NCI-H1694 treated with DMSO at 0.1 percent for 48 hours (cell line): ENCODE data around the gene AVEN.
"Not testable (repeated sequence)": the region's sequence is repeated elsewhere in the genome, so short reads cannot be mapped to it uniquely, and the experiment has no call there.

ENCODE experiments used
- DNase-seq: peaks from one replicate; lab custom pipeline; 2025; lab: John Stamatoyannopoulos, UW

AVEN gene

GRCh38 chr15:33846862-33847261 is 192.1 kb downstream of the AVEN start:
- no peak for DNase-seq

- DNase-seq: no peak
Measured at GRCh38 chr15:33846142-33846541, 192.9 kb downstream of the AVEN start.

- no peak for DNase-seq
Measured at GRCh38 chr15:33844597-33844996, 194.4 kb downstream of the AVEN start.

GRCh38 chr15:33844186-33844585 is 194.8 kb downstream of the AVEN start:
- DNase-seq: no peak

- DNase-seq: no peak
Measured at GRCh38 chr15:33840615-33841014, 198.4 kb downstream of the AVEN start.

GRCh38 chr15:33839540-33839939 is 199.5 kb downstream of the AVEN start:
- DNase-seq: no peak

GRCh38 chr15:33837294-33837693 is 201.7 kb downstream of the AVEN start:
- no peak for DNase-seq

- no peak for DNase-seq
Measured at GRCh38 chr15:33834892-33835743, 203.9 kb downstream of the AVEN start.

GRCh38 chr15:33831646-33832045 is 207.4 kb downstream of the AVEN start:
- no peak for DNase-seq

GRCh38 chr15:33830351-33830750 is 208.7 kb downstream of the AVEN start:
- DNase-seq: no peak

- no peak for DNase-seq
Measured at GRCh38 chr15:33826201-33826600, 212.8 kb downstream of the AVEN start.

GRCh38 chr15:33825453-33825852 is 213.6 kb downstream of the AVEN start:
- no peak for DNase-seq

GRCh38 chr15:33823119-33823518 is 215.9 kb downstream of the AVEN start:
- no peak for DNase-seq

GRCh38 chr15:33822479-33822878 is 216.5 kb downstream of the AVEN start:
- no peak for DNase-seq

GRCh38 chr15:33819499-33819898 is 219.5 kb downstream of the AVEN start:
- DNase-seq: not testable (repeated sequence)
